Neutrophil (primary cell): ENCODE data around the gene MBLAC1.

Experiments used
- H3K27ac ChIP-seq: fragments of 200-600 bp; sonication (generic); 2 replicates; pipeline ENCODE4 v1.5.1; 2016; ENCODE audit warnings: mild to moderate bottlenecking, moderate library complexity
- H3K27me3 ChIP-seq: fragments of 200-600 bp; sonication (generic); 2 replicates; pipeline ENCODE4 v1.6.0; 2016; ENCODE audit warnings: mild to moderate bottlenecking
- H3K36me3 ChIP-seq: fragments of 200-600 bp; sonication (generic); 2 replicates; pipeline ENCODE4 v1.5.1; 2017
- H3K4me1 ChIP-seq, 2 experiments: fragments of 200-600 bp in 1 of 2; sonication (generic) in 1 of 2; 1 replicate in 1 of 2; 2 replicates in 1 of 2; pipeline versions ENCODE4 v1.5.1 to v1.6.1; 2013 to 2016; ENCODE audit warnings: low read depth in 1 of 2, low read length in 1 of 2, mild to moderate bottlenecking in 1 of 2, moderate library complexity in 1 of 2; ENCODE audit not compliant: control insufficient read depth in 1 of 2, insufficient read depth in 1 of 2
- H3K4me3 ChIP-seq, 2 experiments: fragments of 200-600 bp in 1 of 2; sonication (generic) in 1 of 2; 1 replicate in 1 of 2; 2 replicates in 1 of 2; pipeline ENCODE4 v1.5.1; 2013 to 2016; ENCODE audit warnings: low read depth in 1 of 2, low read length in 1 of 2, mild to moderate bottlenecking in 1 of 2, moderate library complexity in 1 of 2
- H3K9me3 ChIP-seq: fragments of 200-600 bp; sonication (generic); 2 replicates; pipeline ENCODE4 v1.5.1; 2016
- CTCF ChIP-seq: fragments of 200-600 bp; sonication (generic); IDR thresholded peaks from 2 replicates; pipeline ENCODE4 v1.5.1; 2016; ENCODE audit warnings: antibody characterized with exemption

Gene MBLAC1

GRCh38 chr7:100157334-100158228 is 30.8 kb downstream of the MBLAC1 start:
- Histone ChIP-seq H3K4me1 (peaks cover 61 to 65% of the 10 kb centered on the region in 2 experiments), H3K4me3 (peak overlapping the region; percentile 91 to 99), H3K9me3 (no peaks in the 10 kb centered on the region), H3K27ac (peak overlapping the region; percentile 86), H3K27me3 (peaks cover 1% of the 10 kb centered on the region), H3K36me3 (peaks cover 53% of the 10 kb centered on the region)
- no peak for TF ChIP-seq CTCF

- peaks cover 10% of the 10 kb centered on the region for H3K27me3 ChIP-seq
- H3K4me3 ChIP-seq = peak within 1 kb of the TSS; percentile 91 to 99
- H3K27ac ChIP-seq = peak within 1 kb of the TSS; percentile 86
- no peaks in the 10 kb centered on the region for H3K9me3 ChIP-seq
- no peak for TF ChIP-seq CTCF
- peaks cover 52 to 56% of the 10 kb centered on the region in 2 experiments for H3K4me1 ChIP-seq
- peaks cover 44% of the 10 kb centered on the region for H3K36me3 ChIP-seq
Observed at GRCh38 chr7:100158229-100159098, 31.7 kb downstream of the MBLAC1 start, which contains the start of gene TRAPPC14. TRAPPC14 (minus strand) TSS chr7:100158723; CDS start chr7:100158499, 224 bp downstream.

GRCh38 chr7:100159099-100159623 is 32.4 kb downstream of the MBLAC1 start:
- Histone ChIP-seq H3K36me3 (peaks cover 37% of the 10 kb centered on the region), H3K4me3 (peak overlapping the region; percentile 91 to 99), H3K27me3 (peaks cover 17% of the 10 kb centered on the region), H3K4me1 (peaks cover 45 to 49% of the 10 kb centered on the region in 2 experiments), H3K9me3 (no peaks in the 10 kb centered on the region), H3K27ac (peak overlapping the region; percentile 86)
- TF ChIP-seq CTCF = peak; percentile 48

GRCh38 chr7:100160067-100160466 is 33.3 kb downstream of the MBLAC1 start:
- no peaks in the 10 kb centered on the region for H3K9me3 ChIP-seq
- H3K4me3 ChIP-seq = no peak overlapping the region
- no peak for TF ChIP-seq CTCF
- H3K36me3 ChIP-seq = peaks cover 28% of the 10 kb centered on the region
- H3K27ac ChIP-seq = no peak overlapping the region
- H3K27me3 ChIP-seq = peaks cover 26% of the 10 kb centered on the region
- peaks cover 36 to 40% of the 10 kb centered on the region in 2 experiments for H3K4me1 ChIP-seq

- Histone ChIP-seq H3K4me1 (peaks cover 17 to 25% of the 10 kb centered on the region in 2 experiments), H3K27ac (no peak overlapping the region), H3K27me3 (peaks cover 56% of the 10 kb centered on the region), H3K4me3 (no peak overlapping the region), H3K36me3 (no peaks in the 10 kb centered on the region), H3K9me3 (no peaks in the 10 kb centered on the region)
- TF ChIP-seq CTCF = no peak
Observed at GRCh38 chr7:100163006-100163531, 36.3 kb downstream of the MBLAC1 start.
